Left lung (tissue), 10 donors: Measurements from ENCODE around the gene NRGN. TPM values are rescaled to one million over a fixed set of nuclear protein-coding genes. Genes with fewer than 3 reads are reported as not detected.

Experiments
- ATAC-seq: fragments of 200-7000 bp; cut with Tn5 transposase; one replicate; pipeline ENCODE4 v1.9.1; 2020; ENCODE audit warnings: moderate library complexity
- DNase-seq, 4 donors: peaks; one replicate each; pipeline ENCODE4 v3.0.0-alpha.2; 2013 to 2020
- H3K27ac ChIP-seq, 2 donors: fragments of 200-600 bp; sonication (generic) in 1 of 2; one replicate each; pipeline versions ENCODE4 v1.5.0 to v1.8.0; 2020 to 2021
- H3K27me3 ChIP-seq, 2 donors: fragments of 200-600 bp; sonication (generic) in 1 of 2; one replicate each; pipeline versions ENCODE4 v1.5.0 to v1.8.0; 2020 to 2021
- H3K36me3 ChIP-seq, 2 donors: fragments of 200-600 bp; sonication (generic) in 1 of 2; one replicate each; pipeline versions ENCODE4 v1.5.0 to v1.8.0; 2020 to 2021
- H3K4me1 ChIP-seq, 2 donors: fragments of 200-600 bp; one replicate each; pipeline ENCODE4 v1.8.0; 2021
- H3K4me3 ChIP-seq, 2 donors: fragments of 200-600 bp; sonication (generic) in 1 of 2; one replicate each; pipeline versions ENCODE4 v1.5.0 to v1.8.0; 2020 to 2021; ENCODE audit warnings: mild to moderate bottlenecking in 1 of 2
- H3K9me3 ChIP-seq, 2 donors: fragments of 200-600 bp; sonication (generic) in 1 of 2; one replicate each; pipeline versions ENCODE4 v1.5.0 to v1.8.0; 2020 to 2021
- CTCF ChIP-seq, 2 donors: fragments of 200-600 bp; sonication (generic) in 1 of 2; IDR thresholded peaks; one replicate each; pipeline versions ENCODE4 v1.5.0 to v1.8.0; 2021; ENCODE audit warnings: antibody characterized with exemption in 2 of 2
- intact Hi-C, 2 donors: fragments of 100-400 bp; cut with DNase I; formaldehyde crosslinking; loops; one replicate each; pipeline versions ENCODE4 v1.11.2 to v1.14.2; 2022
- polyA plus RNA-seq, 6 donors: library from polyadenylated mRNA; unstranded; fragments of 120-200 nt; gene quantifications; one replicate each; pipeline ENCODE4 v1.2.1, GENCODE V29; 2013; ENCODE audit not compliant: insufficient read length in 6 of 6
- total RNA-seq, 2 donors: library from RNA; stranded (reverse); fragmentation: NEBNext Ultra II Directional; extraction: Animal tissue kit (Norgen Biotek cat#: 25700); gene quantifications; one replicate each; pipeline ENCODE4 v1.2.1, GENCODE V29; 2021
- donor health status: DM: no; HTN: yes; CAD: no.
- donor health status: DM: no; HTN: no; CAD: no.

NRGN gene
- total and polyA plus RNA-seq, 8 donors: 16.5 to 62.1 (median 23.2) TPM

- H3K4me1 ChIP-seq: peaks cover 14 to 17% of the 10 kb centered on the region in 2 donors
- intact Hi-C loops: no loop called here
- no peak for DNase-seq
- TF ChIP-seq CTCF (IDR thresholded peaks at IDR 0.05): no peak
- H3K9me3 ChIP-seq: no peaks in the 10 kb centered on the region
- peaks cover 0 to 42% of the 10 kb centered on the region in 2 donors for H3K27me3 ChIP-seq
- ATAC-seq: no peak
- no peak overlapping the region for H3K4me3 ChIP-seq
- H3K27ac ChIP-seq: no peak overlapping the region
- H3K36me3 ChIP-seq: no peaks in the 10 kb centered on the region
These were observed 20.9 kb upstream of the NRGN start for GRCh38 chr11:124718801-124719200.

- no peak for DNase-seq
- Histone ChIP-seq H3K4me1 (peaks cover 17% of the 10 kb centered on the region in 2 donors), H3K36me3 (no peaks in the 10 kb centered on the region), H3K27me3 (peaks cover 0 to 42% of the 10 kb centered on the region in 2 donors), H3K9me3 (no peaks in the 10 kb centered on the region), H3K27ac (no peak overlapping the region), H3K4me3 (no peak overlapping the region)
- no peak for TF ChIP-seq CTCF (IDR thresholded peaks at IDR 0.05)
- intact Hi-C loops: no loop called here
- no peak for ATAC-seq
These were observed 20.2 kb upstream of the NRGN start for GRCh38 chr11:124719534-124719933.

- no peak for TF ChIP-seq CTCF (IDR thresholded peaks at IDR 0.05)
- DNase-seq: no peak
- ATAC-seq: no peak
- Histone ChIP-seq H3K4me3 (no peak overlapping the region), H3K27me3 (peaks cover 0 to 36% of the 10 kb centered on the region in 2 donors), H3K36me3 (no peaks in the 10 kb centered on the region), H3K27ac (no peak overlapping the region), H3K4me1 (peaks cover 24 to 38% of the 10 kb centered on the region in 2 donors), H3K9me3 (no peaks in the 10 kb centered on the region)
- intact Hi-C loops: no loop called here
These were observed 17.6 kb upstream of the NRGN start for GRCh38 chr11:124722176-124722575.

GRCh38 chr11:124724979-124725718, 14.6 kb upstream of the NRGN start:
- H3K27ac ChIP-seq: peak overlapping the region; percentile 69 to 71
- TF ChIP-seq CTCF (IDR thresholded peaks at IDR 0.05): no peak
- ATAC-seq (peak; percentile 93), DNase-seq (peak in 2 of 4 donors; percentile 71 to 87)
- intact Hi-C loops: no loop called here
- H3K4me3 ChIP-seq: no peak overlapping the region
- peaks cover 10 to 24% of the 10 kb centered on the region in 2 donors for H3K4me1 ChIP-seq
- no peaks in the 10 kb centered on the region for H3K9me3 ChIP-seq
- H3K27me3 ChIP-seq: peaks cover 0 to 6% of the 10 kb centered on the region in 2 donors
- H3K36me3 ChIP-seq: no peaks in the 10 kb centered on the region

- DNase-seq (no peak), ATAC-seq (peak; percentile 37)
- no peaks in the 10 kb centered on the region for H3K36me3 ChIP-seq
- H3K27ac ChIP-seq: peak overlapping the region; percentile 69 to 71
- H3K4me1 ChIP-seq: peaks cover 10 to 24% of the 10 kb centered on the region in 2 donors
- intact Hi-C loops: no loop called here
- H3K9me3 ChIP-seq: no peaks in the 10 kb centered on the region
- H3K4me3 ChIP-seq: no peak overlapping the region
- no peak for TF ChIP-seq CTCF (IDR thresholded peaks at IDR 0.05)
- peaks cover 0 to 5% of the 10 kb centered on the region in 2 donors for H3K27me3 ChIP-seq
These were observed 14.0 kb upstream of the NRGN start for GRCh38 chr11:124725719-124726105.
